Mesothelial cell of epicardium (in vitro differentiated cells): Measurements from ENCODE around the gene NXPE4. TPM values are rescaled to one million over a fixed set of nuclear protein-coding genes. Genes with fewer than 3 reads are reported as not detected.
A peak's percentile ranks its signal among the peaks of the same experiment; 100 is the strongest.

Experiments used
- DNase-seq, 2 experiments: peaks; one replicate each; pipeline ENCODE4 v3.0.0; 2021; ENCODE audit warnings: low spot score in 2 of 2; ENCODE audit not compliant: unreplicated experiment in 2 of 2
- H3K27ac Mint-ChIP-seq: 2 replicates; pipeline ENCODE4 v1.8.0; 2021; ENCODE audit warnings: mixed read lengths
- H3K27me3 Mint-ChIP-seq: 2 replicates; pipeline ENCODE4 v1.8.0; 2021; ENCODE audit warnings: low read depth, mixed read lengths
- H3K36me3 Mint-ChIP-seq: 2 replicates; pipeline ENCODE4 v1.8.0; 2021; ENCODE audit warnings: mixed read lengths
- H3K4me1 Mint-ChIP-seq: 2 replicates; pipeline ENCODE4 v1.8.0; 2021; ENCODE audit warnings: mixed read lengths
- H3K4me3 Mint-ChIP-seq: 2 replicates; pipeline ENCODE4 v1.8.0; 2021; ENCODE audit warnings: mild to moderate bottlenecking, moderate library complexity, mixed read lengths
- H3K9me3 Mint-ChIP-seq: 2 replicates; pipeline ENCODE4 v1.8.0; 2021; ENCODE audit warnings: mixed read lengths
- CTCF ChIP-seq: fragments of 200-600 bp; sonication (generic); IDR thresholded peaks from one replicate; pipeline ENCODE4 v1.5.0; 2021; ENCODE audit warnings: antibody characterized with exemption; ENCODE audit not compliant: unreplicated experiment
- total RNA-seq: library from RNA; stranded (reverse); gene quantifications from 3 replicates; pipeline ENCODE4 v1.2.1, GENCODE V29; 2021

The NXPE4 gene
- total RNA-seq, 1 donor from 2014 or later: not detected

- no peak for TF ChIP-seq CTCF
- Mint-ChIP-seq H3K36me3 (no peaks in the 10 kb centered on the region), H3K4me1 (peaks cover 16% of the 10 kb centered on the region), H3K27me3 (no peaks in the 10 kb centered on the region), H3K4me3 (no peak overlapping the region), H3K9me3 (peaks cover 8% of the 10 kb centered on the region), H3K27ac (peak overlapping the region; percentile 14)
- DNase-seq: no peak
Observed at GRCh38 chr11:114562166-114562916, 33.2 kb downstream of the NXPE4 start.

- Mint-ChIP-seq H3K27me3 (no peaks in the 10 kb centered on the region), H3K4me3 (no peak within 1 kb of the TSS), H3K27ac (no peak within 1 kb of the TSS), H3K4me1 (peaks cover 13% of the 10 kb centered on the region), H3K9me3 (peaks cover 8% of the 10 kb centered on the region), H3K36me3 (no peaks in the 10 kb centered on the region)
- DNase-seq: no peak
- TF ChIP-seq CTCF: no peak
Observed at GRCh38 chr11:114559425-114560310, 35.9 kb downstream of the NXPE4 start, which contains the start of gene NXPE1. Gene NXPE1 (minus strand): TSS chr11:114559881. CDS start chr11:114551201, 8,680 bp downstream.

GRCh38 chr11:114556135-114556534, 39.5 kb downstream of the NXPE4 start:
- no peak for TF ChIP-seq CTCF
- Mint-ChIP-seq H3K4me1 (peaks cover 5% of the 10 kb centered on the region), H3K4me3 (no peak overlapping the region), H3K27ac (no peak overlapping the region), H3K36me3 (no peaks in the 10 kb centered on the region), H3K9me3 (no peaks in the 10 kb centered on the region), H3K27me3 (peaks cover 1% of the 10 kb centered on the region)
- no peak for DNase-seq

- H3K4me3 Mint-ChIP-seq: no peak overlapping the region
- DNase-seq: no peak
- H3K27me3 Mint-ChIP-seq: peaks cover 1% of the 10 kb centered on the region
- H3K36me3 Mint-ChIP-seq: no peaks in the 10 kb centered on the region
- H3K9me3 Mint-ChIP-seq: no peaks in the 10 kb centered on the region
- no peak for TF ChIP-seq CTCF
- H3K4me1 Mint-ChIP-seq: no peaks in the 10 kb centered on the region
- H3K27ac Mint-ChIP-seq: no peak overlapping the region
Observed at GRCh38 chr11:114553642-114554041, 41.9 kb downstream of the NXPE4 start.

- Mint-ChIP-seq H3K27ac (no peak overlapping the region), H3K36me3 (no peaks in the 10 kb centered on the region), H3K4me3 (no peak overlapping the region), H3K4me1 (no peaks in the 10 kb centered on the region), H3K9me3 (no peaks in the 10 kb centered on the region), H3K27me3 (peaks cover 1% of the 10 kb centered on the region)
- no peak for TF ChIP-seq CTCF
- DNase-seq: no peak
Observed at GRCh38 chr11:114551060-114551459, 44.5 kb downstream of the NXPE4 start.
